GM12864 (cell line): ENCODE data around the gene TSPYL1.

Experiments
- DNase-seq: peaks from one replicate; pipeline ENCODE4 v3.0.0-alpha.2; 2011; ENCODE audit warnings: low read depth
- H3K4me3 ChIP-seq: 2 replicates; pipeline ENCODE4 v1.5.1; 2011; ENCODE audit warnings: mild to moderate bottlenecking, low read depth, low read length, control low read depth
- CTCF ChIP-seq: IDR thresholded peaks from 2 replicates; pipeline ENCODE4 v1.5.1; 2011; ENCODE audit warnings: low read depth, mild to moderate bottlenecking, moderate library complexity, low read length, control low read depth, inconsistent platforms; ENCODE audit errors: missing control alignments

TSPYL1 gene

DNA sequence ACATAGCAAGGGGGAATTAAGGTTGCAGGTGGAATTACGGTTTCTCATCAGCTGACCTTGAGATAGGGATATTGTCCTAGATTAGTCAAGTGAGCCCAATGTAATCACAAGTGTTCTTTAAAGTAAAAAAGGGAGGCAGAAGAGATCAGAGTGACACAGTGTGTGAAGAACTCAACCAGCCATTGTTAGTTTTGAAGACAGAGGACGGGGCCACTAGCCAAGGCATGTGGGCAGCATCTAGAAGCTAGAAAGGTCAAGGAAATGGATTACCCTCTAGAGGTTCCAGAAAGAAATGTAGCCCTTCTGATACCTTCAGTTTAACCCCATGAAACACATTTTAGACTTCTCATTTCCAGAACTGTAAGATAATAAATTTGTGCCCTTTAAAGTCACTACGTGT, 18.5 kb upstream of the TSPYL1 start:
- H3K4me3 ChIP-seq: no peak overlapping the region
- no peak for TF ChIP-seq CTCF
- no peak for DNase-seq

DNA sequence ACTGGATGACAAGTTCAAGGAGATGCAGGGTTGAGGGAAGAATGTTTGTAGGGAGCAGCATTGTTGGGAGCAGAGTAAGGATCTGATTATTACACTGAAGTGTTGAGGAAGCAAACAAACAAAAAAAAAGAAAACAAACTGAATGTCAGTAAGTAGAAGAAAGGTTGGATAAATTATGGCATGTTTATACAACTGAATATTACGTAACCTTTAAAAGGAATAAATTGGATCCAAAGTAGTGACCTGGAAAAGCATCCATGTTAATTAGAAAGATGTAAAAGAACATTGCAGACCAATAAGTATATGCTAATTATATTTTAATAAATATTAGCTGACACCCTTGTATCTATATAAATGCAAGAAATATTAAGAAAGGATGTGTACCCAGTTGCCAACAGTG, 12.8 kb upstream of the TSPYL1 start:
- no peak for TF ChIP-seq CTCF
- H3K4me3 ChIP-seq: no peak overlapping the region

GRCh38 chr6:116291701-116292396, 12.1 kb upstream of the TSPYL1 start:
- DNase-seq: no peak
- no peak overlapping the region for H3K4me3 ChIP-seq

More for the DNA sequence above, 12.8 kb upstream of the TSPYL1 start:
- no peak for DNase-seq

GRCh38 chr6:116290799-116291198, 11.1 kb upstream of the TSPYL1 start:
- no peak for TF ChIP-seq CTCF
- no peak for DNase-seq
- no peak overlapping the region for H3K4me3 ChIP-seq

More at GRCh38 chr6:116291701-116292396, 12.1 kb upstream of the TSPYL1 start:
- TF ChIP-seq CTCF: no peak

- TF ChIP-seq CTCF: no peak
- H3K4me3 ChIP-seq: no peak overlapping the region
Measured at GRCh38 chr6:116289876-116290275, 10.1 kb upstream of the TSPYL1 start.

GRCh38 chr6:116287689-116288282, 8.1 kb upstream of the TSPYL1 start:
- no peak overlapping the region for H3K4me3 ChIP-seq
- peak; percentile 74 for TF ChIP-seq CTCF
- DNase-seq: no peak

More at GRCh38 chr6:116289876-116290275, 10.1 kb upstream of the TSPYL1 start:
- DNase-seq: no peak
